GM12892 (cell line): ENCODE data around the gene FBXL15.

Experiments
- POLR2A ChIP-seq: IDR thresholded peaks from 2 replicates; pipeline ENCODE4 v1.6.1; 2011; ENCODE audit warnings: low read depth, low read length, control low read depth
- POLR2AphosphoS5 ChIP-seq: IDR thresholded peaks from 2 replicates; pipeline ENCODE4 v1.6.1; 2011; ENCODE audit warnings: low read depth, low read length, control low read depth

- TF ChIP-seq POLR2AphosphoS5 (no peak), POLR2A (no peak)
These were observed 14.5 kb downstream of the FBXL15 start for GRCh38 chr10:102435133-102435497.
